Subcutaneous abdominal adipose tissue (tissue), 5 donors: ENCODE results near the gene QRICH2.

Source experiments
- H3K27ac ChIP-seq: one replicate; pipeline ENCODE4 v1.7.0; 2013; ENCODE audit warnings: low read depth, mild to moderate bottlenecking, inconsistent platforms, low read length, moderate library complexity
- H3K27me3 ChIP-seq, 5 donors: one replicate each; pipeline ENCODE4 v1.7.0; 2013; ENCODE audit warnings: low read length in 5 of 5, inconsistent platforms in 1 of 5; ENCODE audit not compliant: control insufficient read depth in 5 of 5, insufficient read depth in 4 of 5
- H3K36me3 ChIP-seq, 5 donors: one replicate each; pipeline ENCODE4 v1.7.0; 2013; ENCODE audit warnings: low read length in 5 of 5; ENCODE audit not compliant: control insufficient read depth in 5 of 5, insufficient read depth in 5 of 5
- H3K4me1 ChIP-seq, 5 donors: one replicate each; pipeline ENCODE4 v1.7.0; 2013; ENCODE audit warnings: low read length in 5 of 5, mild to moderate bottlenecking in 3 of 5, moderate library complexity in 1 of 5; ENCODE audit not compliant: control insufficient read depth in 5 of 5, insufficient read depth in 5 of 5
- H3K4me3 ChIP-seq, 5 donors: one replicate each; pipeline ENCODE4 v1.7.0; 2013; ENCODE audit warnings: low read length in 5 of 5, low read depth in 1 of 5
- H3K9ac ChIP-seq, 5 donors: one replicate each; pipeline ENCODE4 v1.7.0; 2013; ENCODE audit warnings: low read length in 5 of 5, mild to moderate bottlenecking in 4 of 5, moderate library complexity in 3 of 5
- H3K9me3 ChIP-seq, 5 donors: one replicate each; pipeline ENCODE4 v1.7.0; 2013; ENCODE audit warnings: low read length in 5 of 5; ENCODE audit not compliant: control insufficient read depth in 5 of 5
- donor health status: healthy.
- donor health status: healthy.
- donor health status: healthy.
- donor health status: healthy.
- donor health status: healthy.

Gene QRICH2

DNA sequence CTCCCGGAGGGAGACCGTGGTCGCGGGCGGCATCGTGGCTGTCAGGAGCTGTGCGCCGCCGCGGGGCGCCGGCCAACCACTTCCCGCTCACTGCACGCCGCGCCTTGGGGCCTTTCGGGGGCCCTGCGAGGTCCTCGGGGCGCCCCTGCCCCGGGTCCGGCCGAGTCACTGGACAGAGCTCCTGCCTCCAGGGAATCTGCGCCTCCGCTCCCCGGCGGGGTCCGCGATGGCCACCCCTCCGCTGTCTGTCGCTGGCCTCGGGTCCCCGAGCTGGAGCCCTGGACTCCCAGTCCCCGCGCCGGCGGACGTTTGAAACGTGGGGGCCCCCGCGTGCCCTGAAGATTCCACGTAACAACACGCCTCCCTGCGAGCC lies at the start of gene QRICH2:
Gene QRICH2 (minus strand): TSS at position 311 of the 373 bp plus-strand sequence. CDS start 278 bp downstream, at position 33.
- no peaks in the 10 kb centered on the region for H3K27me3 ChIP-seq
- H3K4me1 ChIP-seq = no peaks in the 10 kb centered on the region

DNA sequence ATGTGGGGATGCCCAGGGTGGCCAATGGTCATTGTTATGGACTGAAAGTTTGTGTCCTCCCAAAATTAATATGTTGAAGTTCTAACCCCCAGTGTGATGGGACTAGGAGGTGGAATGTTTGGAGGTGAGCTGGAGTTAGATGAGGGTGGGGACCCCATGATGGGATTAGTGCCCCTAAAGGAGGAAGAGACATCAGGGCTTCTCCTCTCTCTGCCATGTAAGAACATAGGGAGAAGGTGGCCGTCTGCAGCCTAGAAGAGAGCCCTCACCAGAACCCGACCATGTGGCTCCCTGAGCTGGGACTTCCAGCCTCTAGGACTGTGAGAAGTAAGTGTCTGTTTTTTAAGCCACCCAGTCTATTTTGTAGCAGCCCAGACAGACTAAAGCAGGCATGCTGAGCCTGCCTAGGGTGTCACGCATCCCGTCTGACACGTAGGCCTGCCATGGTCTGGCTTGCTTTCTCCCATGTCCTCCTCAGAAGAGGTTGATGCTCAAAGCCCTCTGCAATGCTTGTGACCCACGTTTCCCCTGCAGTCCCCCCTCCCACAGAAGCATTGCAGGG lies 49.6 kb upstream of the QRICH2 start:
- no peak overlapping the region for H3K4me3 ChIP-seq
- H3K9ac ChIP-seq = no peak overlapping the region
- H3K9me3 ChIP-seq = no peaks in the 10 kb centered on the region
- no peaks in the 10 kb centered on the region for H3K36me3 ChIP-seq
- no peak overlapping the region for H3K27ac ChIP-seq
- H3K27me3 ChIP-seq = no peaks in the 10 kb centered on the region
- H3K4me1 ChIP-seq = peaks cover 5 to 34% (median 33%) of the 10 kb centered on the region in 5 donors

More for the DNA sequence above, at the start of gene QRICH2:
- Histone ChIP-seq H3K36me3 (peaks cover 13 to 38% (median 34%) of the 10 kb centered on the region in 5 donors), H3K4me3 (no peak within 1 kb of the TSS), H3K9me3 (no peaks in the 10 kb centered on the region), H3K27ac (no peak within 1 kb of the TSS), H3K9ac (no peak within 1 kb of the TSS)

DNA sequence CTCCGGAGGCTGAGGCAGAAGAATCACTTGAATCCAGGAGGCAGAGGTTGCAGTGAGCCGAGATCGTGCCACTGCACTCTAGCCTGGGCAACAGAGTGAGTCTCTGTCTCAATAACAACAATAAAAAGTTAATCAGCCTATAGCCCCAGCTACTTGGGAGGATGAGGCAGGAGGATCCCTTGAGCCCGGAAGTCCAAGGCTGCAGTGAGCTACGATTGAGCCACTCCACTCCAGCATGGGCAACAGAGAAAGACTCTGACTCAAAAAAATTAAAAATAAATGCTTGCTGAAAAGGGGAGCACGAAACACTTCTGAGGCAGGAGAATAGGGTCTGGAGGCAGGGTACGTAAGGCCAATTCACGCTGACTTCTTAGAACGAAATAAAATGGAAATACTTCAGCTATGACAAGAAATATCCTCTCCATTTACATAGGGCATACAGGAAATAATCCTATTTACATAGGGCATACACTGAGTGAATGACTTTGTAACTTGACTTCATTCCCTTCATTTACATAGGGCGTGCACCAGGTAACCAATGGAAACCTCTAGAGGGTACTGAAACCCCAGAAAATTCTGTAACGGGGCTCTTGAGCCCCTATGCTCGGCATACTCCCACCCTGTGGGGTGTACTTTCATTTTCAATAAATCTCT lies 48.9 kb upstream of the QRICH2 start:
- Histone ChIP-seq H3K9me3 (no peaks in the 10 kb centered on the region), H3K27ac (no peak overlapping the region), H3K4me1 (peaks cover 3 to 35% (median 30%) of the 10 kb centered on the region in 5 donors), H3K36me3 (no peaks in the 10 kb centered on the region), H3K9ac (no peak overlapping the region), H3K27me3 (no peaks in the 10 kb centered on the region), H3K4me3 (no peak overlapping the region)

DNA sequence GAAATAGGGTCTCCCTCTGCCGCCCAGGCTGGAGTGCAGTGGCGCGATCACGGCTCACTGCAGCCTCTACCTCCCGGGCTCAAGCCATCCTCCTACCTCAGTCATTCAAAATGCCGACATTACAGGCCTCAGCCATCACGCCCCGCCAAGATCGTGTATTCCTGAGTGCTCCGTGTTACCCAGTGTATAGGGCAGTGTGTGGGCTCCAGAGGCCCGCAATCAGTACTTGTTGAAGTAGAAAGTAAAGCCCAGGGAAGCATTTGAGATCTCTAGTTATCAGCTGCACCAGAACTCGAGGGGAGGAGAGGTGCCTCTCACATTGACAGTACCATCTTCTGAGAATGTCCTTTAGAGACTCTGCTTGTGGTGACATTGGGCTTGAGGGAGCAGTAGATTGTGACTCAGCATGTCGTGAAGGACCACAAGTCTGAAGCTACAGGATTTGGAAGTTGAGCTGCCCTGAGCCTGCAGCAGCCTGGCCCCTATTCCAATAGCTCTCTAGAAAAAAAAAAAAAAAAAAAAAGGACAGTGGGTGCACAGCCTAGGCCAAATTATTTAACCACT lies 46.8 kb upstream of the QRICH2 start:
- Histone ChIP-seq H3K36me3 (no peaks in the 10 kb centered on the region), H3K4me1 (peaks cover 3 to 21% (median 18%) of the 10 kb centered on the region in 5 donors), H3K27ac (no peak overlapping the region), H3K9ac (no peak overlapping the region), H3K27me3 (no peaks in the 10 kb centered on the region), H3K9me3 (no peaks in the 10 kb centered on the region), H3K4me3 (peak overlapping the region in 1 of 5 donors; percentile 93)

- peak overlapping the region; percentile 56 to 93 (median 76) for H3K9ac ChIP-seq
- H3K36me3 ChIP-seq = no peaks in the 10 kb centered on the region
- H3K9me3 ChIP-seq = no peaks in the 10 kb centered on the region
- no peaks in the 10 kb centered on the region for H3K27me3 ChIP-seq
- peak overlapping the region; percentile 76 to 93 (median 90) for H3K4me3 ChIP-seq
- H3K4me1 ChIP-seq = peaks cover 3 to 21% (median 18%) of the 10 kb centered on the region in 5 donors
- H3K27ac ChIP-seq = peak overlapping the region; percentile 78
These were observed 46.2 kb upstream of the QRICH2 start for GRCh38 chr17:76354317-76354729.

DNA sequence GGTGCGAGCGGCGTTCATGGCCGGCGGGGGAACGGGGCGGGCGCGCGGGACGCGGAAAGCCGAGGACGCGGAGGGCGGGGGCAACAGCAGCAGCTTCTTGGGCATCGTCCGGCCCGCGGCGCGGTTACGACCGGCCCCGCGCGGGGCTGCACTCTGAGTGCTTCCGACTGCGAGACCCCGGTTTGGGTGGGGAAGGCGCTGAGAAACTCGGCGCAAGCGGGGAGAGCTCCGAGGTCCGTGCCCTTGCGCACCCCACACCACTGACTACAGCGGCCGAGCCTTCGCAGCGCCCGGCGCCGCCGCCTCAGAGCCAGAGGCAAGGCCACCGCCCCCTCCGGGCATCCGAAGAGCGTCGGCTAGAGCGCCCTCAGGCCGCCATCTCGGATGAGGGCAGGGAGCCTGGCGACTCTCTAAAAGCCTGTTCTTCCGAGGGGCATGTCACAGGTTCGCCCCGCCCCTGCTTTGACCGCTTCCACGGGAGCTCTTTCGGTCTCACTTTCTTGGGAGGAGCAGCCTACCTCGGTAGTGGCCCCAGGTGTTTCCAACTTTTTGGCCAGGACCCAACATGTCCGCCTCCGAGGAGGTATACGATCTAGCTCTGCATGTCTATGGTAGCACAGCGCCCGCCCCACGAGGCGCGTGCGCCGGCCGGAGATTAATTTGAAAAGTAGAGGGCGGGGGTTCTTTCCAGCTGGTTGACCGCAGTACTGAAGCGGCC lies 45.7 kb upstream of the QRICH2 start, which contains the start of gene PRPSAP1:
Gene PRPSAP1 (minus strand): TSS at position 318 of the 718 bp plus-strand sequence. CDS start 213 bp downstream, at position 105.
- no peaks in the 10 kb centered on the region for H3K9me3 ChIP-seq
- H3K36me3 ChIP-seq = no peaks in the 10 kb centered on the region
- H3K4me3 ChIP-seq = peak within 1 kb of the TSS; percentile 76 to 93 (median 90)
- no peaks in the 10 kb centered on the region for H3K27me3 ChIP-seq
- H3K9ac ChIP-seq = peak within 1 kb of the TSS; percentile 75 to 93 (median 76)
- peaks cover 3 to 21% (median 18%) of the 10 kb centered on the region in 5 donors for H3K4me1 ChIP-seq
- H3K27ac ChIP-seq = peak within 1 kb of the TSS; percentile 78

- peak overlapping the region; percentile 76 to 93 (median 86) for H3K4me3 ChIP-seq
- H3K36me3 ChIP-seq = no peaks in the 10 kb centered on the region
- no peaks in the 10 kb centered on the region for H3K27me3 ChIP-seq
- no peaks in the 10 kb centered on the region for H3K9me3 ChIP-seq
- peak overlapping the region; percentile 78 for H3K27ac ChIP-seq
- H3K4me1 ChIP-seq = peaks cover 3 to 21% (median 18%) of the 10 kb centered on the region in 5 donors
- H3K9ac ChIP-seq = peak overlapping the region; percentile 75 to 93 (median 76)
These were observed 45.0 kb upstream of the QRICH2 start for GRCh38 chr17:76353004-76353598.

DNA sequence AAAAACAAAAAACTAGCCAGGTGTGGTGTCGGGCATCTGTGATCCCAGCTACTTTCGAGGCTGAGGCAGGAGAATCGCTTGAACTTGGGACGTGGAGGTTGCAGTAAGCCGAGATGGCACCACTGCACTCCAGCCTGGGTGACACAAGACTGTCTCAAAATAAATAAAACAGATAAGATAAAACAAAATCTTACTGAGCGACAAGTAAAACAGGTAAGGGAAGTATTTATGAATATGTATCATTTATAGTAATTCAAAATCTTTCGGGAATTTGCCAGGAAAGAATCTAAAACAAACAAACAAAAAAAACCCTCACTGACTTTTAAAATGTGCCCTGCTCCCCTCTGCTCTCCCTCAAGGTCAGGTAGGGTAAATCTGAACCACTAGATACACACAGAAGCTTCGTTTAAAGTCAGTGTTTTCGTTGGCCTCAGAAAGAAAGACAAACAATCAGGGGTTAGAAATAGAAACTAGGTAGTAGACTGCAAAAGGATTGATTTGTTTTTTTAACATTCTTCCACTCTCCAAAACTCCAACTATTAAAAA lies 43.5 kb upstream of the QRICH2 start:
- Histone ChIP-seq H3K27me3 (no peaks in the 10 kb centered on the region), H3K36me3 (peaks cover 0 to 12% (median 9%) of the 10 kb centered on the region in 5 donors), H3K4me1 (peaks cover 3 to 21% (median 18%) of the 10 kb centered on the region in 5 donors), H3K9me3 (no peaks in the 10 kb centered on the region), H3K27ac (no peak overlapping the region), H3K9ac (no peak overlapping the region), H3K4me3 (no peak overlapping the region)

DNA sequence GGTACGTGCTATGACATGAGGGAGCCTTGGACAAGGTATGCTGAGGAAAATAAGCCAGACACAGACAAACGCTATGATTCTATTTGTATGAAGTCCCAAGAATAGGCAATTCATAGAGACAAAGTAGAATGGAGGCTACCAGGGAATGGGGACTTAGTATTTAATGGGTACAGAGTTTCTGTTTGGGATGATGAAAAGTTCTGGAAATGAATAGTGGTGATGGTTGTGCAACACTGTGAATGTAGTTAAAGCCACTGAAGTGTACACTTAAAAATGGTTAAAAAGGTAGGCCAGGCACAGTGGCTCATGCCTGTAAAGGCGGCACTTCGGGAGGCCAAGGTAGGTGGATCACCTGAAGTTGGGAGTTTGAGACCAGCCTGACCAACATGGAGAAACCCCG lies 42.4 kb upstream of the QRICH2 start:
- Histone ChIP-seq H3K4me1 (peaks cover 3 to 21% (median 18%) of the 10 kb centered on the region in 5 donors), H3K36me3 (peaks cover 0 to 24% (median 18%) of the 10 kb centered on the region in 5 donors), H3K4me3 (no peak overlapping the region), H3K9me3 (no peaks in the 10 kb centered on the region), H3K27ac (no peak overlapping the region), H3K27me3 (no peaks in the 10 kb centered on the region), H3K9ac (no peak overlapping the region)
